ENCODE data around the gene HIRIP3.

DNA sequence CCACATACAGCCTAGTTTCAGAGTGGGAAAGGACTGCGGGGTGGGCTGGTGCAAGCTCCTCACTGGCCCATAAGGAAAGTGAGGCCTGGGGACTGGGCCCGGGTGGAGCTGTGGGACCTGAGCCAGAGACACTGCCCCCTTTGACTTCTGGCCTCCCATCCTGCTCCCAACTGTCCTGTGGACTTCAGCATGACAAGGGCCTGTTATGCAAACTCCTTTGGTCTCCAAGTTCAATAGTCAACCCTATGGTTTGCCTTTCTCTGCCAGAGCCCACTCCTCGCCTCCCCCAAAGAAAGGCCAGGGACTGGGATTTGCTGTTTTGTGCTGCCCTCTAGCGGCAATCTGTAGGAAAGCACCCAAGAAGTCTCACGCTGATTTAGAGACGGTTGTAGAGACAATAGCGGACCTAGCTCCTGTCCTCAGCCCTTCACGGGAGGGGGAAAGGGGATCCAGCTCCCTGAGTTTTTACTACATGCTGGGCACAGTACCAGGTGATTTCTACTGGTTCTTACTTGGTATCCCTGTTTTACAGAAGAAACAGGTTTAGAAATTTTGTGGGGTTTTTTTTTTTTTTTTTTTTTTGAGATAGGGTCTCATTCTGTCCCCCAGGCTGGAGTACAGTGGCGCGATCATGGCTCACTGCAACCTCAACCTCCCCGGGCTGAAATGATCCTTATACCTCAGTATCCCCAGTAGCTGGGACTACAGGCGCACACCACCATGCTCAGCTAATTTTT, 36.8 kb upstream of the HIRIP3 start:
- TF ChIP-seq EZH2 (IDR thresholded peaks at IDR 0.05; ENCODE audit: borderline replicate concordance, low read depth, low read length, severe bottlenecking): no peak
- TF ChIP-seq, protein P1, sequence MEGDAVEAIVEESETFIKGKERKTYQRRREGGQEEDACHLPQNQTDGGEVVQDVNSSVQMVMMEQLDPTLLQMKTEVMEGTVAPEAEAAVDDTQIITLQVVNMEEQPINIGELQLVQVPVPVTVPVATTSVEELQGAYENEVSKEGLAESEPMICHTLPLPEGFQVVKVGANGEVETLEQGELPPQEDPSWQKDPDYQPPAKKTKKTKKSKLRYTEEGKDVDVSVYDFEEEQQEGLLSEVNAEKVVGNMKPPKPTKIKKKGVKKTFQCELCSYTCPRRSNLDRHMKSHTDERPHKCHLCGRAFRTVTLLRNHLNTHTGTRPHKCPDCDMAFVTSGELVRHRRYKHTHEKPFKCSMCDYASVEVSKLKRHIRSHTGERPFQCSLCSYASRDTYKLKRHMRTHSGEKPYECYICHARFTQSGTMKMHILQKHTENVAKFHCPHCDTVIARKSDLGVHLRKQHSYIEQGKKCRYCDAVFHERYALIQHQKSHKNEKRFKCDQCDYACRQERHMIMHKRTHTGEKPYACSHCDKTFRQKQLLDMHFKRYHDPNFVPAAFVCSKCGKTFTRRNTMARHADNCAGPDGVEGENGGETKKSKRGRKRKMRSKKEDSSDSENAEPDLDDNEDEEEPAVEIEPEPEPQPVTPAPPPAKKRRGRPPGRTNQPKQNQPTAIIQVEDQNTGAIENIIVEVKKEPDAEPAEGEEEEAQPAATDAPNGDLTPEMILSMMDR (IDR thresholded peaks at IDR 0.05; ENCODE audit: borderline replicate concordance, extremely low read depth, low read length, poor library complexity, severe bottlenecking): peak; percentile 98

All from DND-41 (cell line).